Measurements from ENCODE around the gene C11orf97. TPM values are rescaled to one million over a fixed set of nuclear protein-coding genes. Genes with fewer than 3 reads are reported as not detected.

The C11orf97 gene
- total and polyA plus RNA-seq, 2 experiments from 2014 or later, result 0.59 TPM; not detected in 1

DNA sequence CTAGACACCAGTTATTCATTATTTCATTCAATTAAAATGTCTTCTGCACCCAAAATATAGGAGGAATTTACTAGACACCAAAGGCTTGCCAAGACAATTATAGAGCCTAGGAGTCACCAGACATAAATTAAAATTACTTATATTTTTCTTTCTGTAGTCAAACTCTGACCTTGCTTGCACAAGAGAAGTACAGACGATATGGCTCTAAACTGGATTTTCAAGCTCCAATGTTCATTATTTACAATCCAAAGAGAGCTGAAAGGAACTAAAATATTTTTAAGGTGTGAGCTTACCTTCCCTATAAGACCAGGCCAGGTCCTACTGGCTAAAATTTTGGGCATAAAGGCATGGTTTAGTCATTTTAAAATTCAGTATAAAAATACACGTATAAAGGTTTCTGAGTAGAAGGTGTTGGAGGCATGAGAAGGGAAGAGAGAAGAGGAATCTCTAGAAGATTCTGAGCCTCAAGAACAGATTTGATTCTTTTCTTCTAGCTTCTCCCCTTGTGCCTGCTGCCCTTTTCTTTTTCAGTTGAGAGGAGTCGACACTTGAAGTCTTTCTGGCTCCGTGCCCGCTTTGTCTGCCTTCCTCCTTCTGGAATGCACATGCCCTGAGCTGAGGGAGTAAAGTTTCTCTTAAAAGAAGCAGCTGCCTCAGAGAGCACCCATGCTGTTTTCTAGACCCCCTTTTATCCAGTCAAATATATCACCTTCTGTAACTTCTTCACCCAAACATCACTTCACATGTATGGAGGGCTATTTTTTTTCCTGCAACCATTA is 13.5 kb downstream of the C11orf97 start:
- Histone ChIP-seq H4K20me1 (ENCODE audit: insufficient read depth, poor library complexity, severe bottlenecking) (no peaks in the 10 kb centered on the region), H3K27ac (peak overlapping the region; percentile 44), H2AFZ (peak overlapping the region; percentile 37), H3K9me3 (ENCODE audit: low read depth) (no peaks in the 10 kb centered on the region), H3K36me3 (replicated peaks; ENCODE audit: insufficient read depth, low read depth) (no peaks in the 10 kb centered on the region), H3K9me2 (replicated peaks; ENCODE audit: insufficient read depth) (no peaks in the 10 kb centered on the region), H3K4me1 (ENCODE audit: insufficient read depth) (peaks cover 11% of the 10 kb centered on the region), H3K4me3 (no peak overlapping the region), H3K4me2 (no peak overlapping the region), H3K27me3 (no peaks in the 10 kb centered on the region), H3K79me2 (no peaks in the 10 kb centered on the region)
- peak; percentile 57 for DNase-seq (ENCODE audit: low spot score)
- no peak for TF ChIP-seq EZH2phosphoT487 (IDR thresholded peaks at IDR 0.05; ENCODE audit: low read depth, severe bottlenecking, unreplicated experiment)
- TF ChIP-seq, protein P1, sequence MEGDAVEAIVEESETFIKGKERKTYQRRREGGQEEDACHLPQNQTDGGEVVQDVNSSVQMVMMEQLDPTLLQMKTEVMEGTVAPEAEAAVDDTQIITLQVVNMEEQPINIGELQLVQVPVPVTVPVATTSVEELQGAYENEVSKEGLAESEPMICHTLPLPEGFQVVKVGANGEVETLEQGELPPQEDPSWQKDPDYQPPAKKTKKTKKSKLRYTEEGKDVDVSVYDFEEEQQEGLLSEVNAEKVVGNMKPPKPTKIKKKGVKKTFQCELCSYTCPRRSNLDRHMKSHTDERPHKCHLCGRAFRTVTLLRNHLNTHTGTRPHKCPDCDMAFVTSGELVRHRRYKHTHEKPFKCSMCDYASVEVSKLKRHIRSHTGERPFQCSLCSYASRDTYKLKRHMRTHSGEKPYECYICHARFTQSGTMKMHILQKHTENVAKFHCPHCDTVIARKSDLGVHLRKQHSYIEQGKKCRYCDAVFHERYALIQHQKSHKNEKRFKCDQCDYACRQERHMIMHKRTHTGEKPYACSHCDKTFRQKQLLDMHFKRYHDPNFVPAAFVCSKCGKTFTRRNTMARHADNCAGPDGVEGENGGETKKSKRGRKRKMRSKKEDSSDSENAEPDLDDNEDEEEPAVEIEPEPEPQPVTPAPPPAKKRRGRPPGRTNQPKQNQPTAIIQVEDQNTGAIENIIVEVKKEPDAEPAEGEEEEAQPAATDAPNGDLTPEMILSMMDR (IDR thresholded peaks at IDR 0.05; ENCODE audit: poor library complexity), result no peak
- TF ChIP-seq EZH2 (IDR thresholded peaks at IDR 0.05; ENCODE audit: borderline replicate concordance), result no peak
- 51% methylated on average over 5 of the region's 5 CpGs for WGBS (ENCODE audit: low lambda C conversion rate, missing lambda C conversion rate)

DNA sequence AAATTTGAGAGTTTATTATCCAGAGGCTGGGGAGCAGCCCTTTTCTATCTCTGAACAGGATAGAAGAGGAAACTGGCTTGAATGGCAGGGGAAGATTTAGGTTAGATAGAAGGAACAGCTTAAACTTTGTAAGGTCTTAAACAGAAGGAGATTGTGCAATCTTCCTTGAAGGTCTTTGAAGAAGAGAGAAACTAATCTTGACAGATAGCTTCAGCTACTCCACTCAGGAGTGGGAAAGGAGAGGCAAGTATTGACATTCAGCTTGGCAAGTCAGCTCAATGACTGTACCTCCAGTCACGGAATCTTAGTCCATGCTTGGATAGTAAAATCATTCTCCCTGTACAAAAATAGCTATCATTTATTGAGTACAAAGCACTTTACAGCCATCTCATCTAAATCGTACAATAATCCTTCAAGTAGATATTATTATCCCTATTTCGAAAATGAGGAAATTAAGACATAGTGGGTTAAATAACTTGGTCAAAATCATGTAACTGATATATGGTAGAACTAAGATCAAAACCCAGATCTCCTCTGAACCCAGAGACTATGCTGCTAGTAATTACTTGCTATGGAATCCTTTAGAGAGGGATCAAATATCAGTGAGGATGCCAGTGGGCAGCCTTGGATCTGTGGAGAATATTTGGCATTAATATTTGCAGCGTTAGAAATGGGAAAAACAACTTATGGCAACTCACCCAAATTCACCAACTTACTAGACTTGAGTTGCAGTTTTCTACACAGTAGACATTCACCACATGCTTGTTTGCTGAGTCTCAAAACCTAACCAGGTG is 14.6 kb downstream of the C11orf97 start:
- H3K9me3 ChIP-seq (ENCODE audit: low read depth), result no peaks in the 10 kb centered on the region
- H3K79me2 ChIP-seq, result no peaks in the 10 kb centered on the region
- TF ChIP-seq, protein P1 (IDR thresholded peaks at IDR 0.05; ENCODE audit: poor library complexity), result no peak
- no peak for TF ChIP-seq EZH2 (IDR thresholded peaks at IDR 0.05; ENCODE audit: borderline replicate concordance)
- TF ChIP-seq EZH2phosphoT487 (IDR thresholded peaks at IDR 0.05; ENCODE audit: low read depth, severe bottlenecking, unreplicated experiment), result no peak
- WGBS (ENCODE audit: low lambda C conversion rate, missing lambda C conversion rate), result 73% methylated on average over 4 of the region's 4 CpGs
- H2AFZ ChIP-seq, result peak overlapping the region; percentile 18
- no peaks in the 10 kb centered on the region for H4K20me1 ChIP-seq (ENCODE audit: insufficient read depth, poor library complexity, severe bottlenecking)
- H3K9me2 ChIP-seq (replicated peaks; ENCODE audit: insufficient read depth), result no peaks in the 10 kb centered on the region
- no peaks in the 10 kb centered on the region for H3K36me3 ChIP-seq (replicated peaks; ENCODE audit: insufficient read depth, low read depth)
- no peak overlapping the region for H3K4me2 ChIP-seq
- peaks cover 11% of the 10 kb centered on the region for H3K4me1 ChIP-seq (ENCODE audit: insufficient read depth)
- H3K27ac ChIP-seq, result peak overlapping the region; percentile 44
- no peak overlapping the region for H3K4me3 ChIP-seq
- no peaks in the 10 kb centered on the region for H3K27me3 ChIP-seq
- no peak for DNase-seq (ENCODE audit: low spot score)

DNA sequence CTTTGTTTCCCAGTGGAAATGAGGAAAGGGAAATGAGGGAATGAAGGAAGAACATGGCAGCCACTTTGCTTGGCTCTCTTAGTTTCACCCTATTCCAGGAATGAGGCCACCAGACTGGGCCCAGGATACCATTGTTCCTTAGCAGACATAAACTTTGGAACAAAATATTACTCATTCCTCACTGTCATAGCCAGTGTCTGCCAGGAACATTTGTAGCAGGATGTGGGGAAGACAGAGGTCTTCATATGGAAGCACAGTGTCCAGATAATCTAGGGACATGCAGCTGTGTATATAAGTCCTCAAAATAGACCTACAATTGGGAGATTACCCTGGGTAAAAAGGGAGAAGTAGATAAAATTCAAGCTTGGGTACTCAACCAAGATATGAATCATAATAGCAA is 16.3 kb downstream of the C11orf97 start:
- H3K4me2 ChIP-seq, result no peak overlapping the region
- DNase-seq (ENCODE audit: low spot score), result no peak
- H3K9me3 ChIP-seq (ENCODE audit: low read depth), result no peaks in the 10 kb centered on the region
- no peak overlapping the region for H2AFZ ChIP-seq
- H3K9me2 ChIP-seq (replicated peaks; ENCODE audit: insufficient read depth), result no peaks in the 10 kb centered on the region
- H3K27me3 ChIP-seq, result no peaks in the 10 kb centered on the region
- TF ChIP-seq, protein P1 (IDR thresholded peaks at IDR 0.05; ENCODE audit: poor library complexity), result no peak
- TF ChIP-seq EZH2phosphoT487 (IDR thresholded peaks at IDR 0.05; ENCODE audit: low read depth, severe bottlenecking, unreplicated experiment), result no peak
- no peak for TF ChIP-seq EZH2 (IDR thresholded peaks at IDR 0.05; ENCODE audit: borderline replicate concordance)
- no peaks in the 10 kb centered on the region for H4K20me1 ChIP-seq (ENCODE audit: insufficient read depth, poor library complexity, severe bottlenecking)
- no peaks in the 10 kb centered on the region for H3K79me2 ChIP-seq
- no peaks in the 10 kb centered on the region for H3K36me3 ChIP-seq (replicated peaks; ENCODE audit: insufficient read depth, low read depth)
- no peak overlapping the region for H3K4me3 ChIP-seq
- H3K4me1 ChIP-seq (ENCODE audit: insufficient read depth), result peaks cover 11% of the 10 kb centered on the region
- no peak overlapping the region for H3K27ac ChIP-seq
